Measurements from ENCODE around the gene CENPP. TPM values are rescaled to one million over a fixed set of nuclear protein-coding genes. Genes with fewer than 3 reads are reported as not detected.

The CENPP gene
- total RNA-seq, 2 experiments from 2014 or later, result 21.8 to 23.5 TPM

DNA sequence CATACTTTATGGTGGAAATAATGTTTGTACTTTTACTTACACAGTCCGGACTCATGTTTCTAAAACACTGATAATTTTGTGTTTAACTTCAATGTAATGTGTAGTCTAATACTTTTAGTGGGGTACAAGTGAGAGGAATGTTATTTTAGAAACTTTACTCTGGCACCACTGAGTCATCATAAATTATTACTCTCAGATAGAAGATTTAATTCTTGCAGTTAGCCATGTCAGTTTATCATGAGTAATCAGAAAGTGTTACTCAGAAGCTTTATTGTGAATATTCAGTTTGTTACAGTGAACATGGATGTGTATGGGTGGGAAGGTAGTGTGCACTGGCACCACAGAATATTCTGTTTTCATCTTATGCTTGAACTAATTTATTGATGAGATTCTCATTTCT, 58.6 kb downstream of the CENPP start:
- intact Hi-C loops (cut with micrococcal nuclease), result no loop called here
- ChIA-PET CTCF (no interaction called here), POLR2A (no interaction called here)
- Mint-ChIP-seq H3K36me3 (peaks cover 3% of the 10 kb centered on the region), H3K27me3 (no peaks in the 10 kb centered on the region), H3K27ac (no peak overlapping the region), H3K4me1 (ENCODE audit: low read depth) (peaks cover 4% of the 10 kb centered on the region), H3K4me3 (no peak overlapping the region), H3K9me3 (no peaks in the 10 kb centered on the region)
- DNase-seq, result no peak

DNA sequence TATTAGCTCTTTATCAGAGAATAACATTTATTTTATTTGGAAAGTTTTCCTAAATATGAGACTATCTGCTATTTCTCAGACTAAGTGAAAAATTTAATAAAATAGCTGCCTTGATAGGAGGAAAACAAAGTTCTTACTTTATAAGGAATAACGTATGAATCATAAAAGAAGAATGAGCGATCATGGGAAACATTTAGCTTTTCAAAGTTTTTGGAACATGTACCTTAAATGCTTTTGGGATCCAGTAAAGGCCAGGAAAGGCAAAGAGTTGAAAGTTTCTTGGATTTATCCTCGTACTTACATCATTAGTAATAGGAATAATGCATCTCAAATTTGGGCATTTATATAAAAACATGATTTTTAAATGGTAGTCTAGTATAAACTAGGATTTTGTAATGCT, 59.2 kb downstream of the CENPP start:
- ChIA-PET POLR2A (no interaction called here), CTCF (no interaction called here)
- Mint-ChIP-seq H3K36me3 (peaks cover 1% of the 10 kb centered on the region), H3K9me3 (no peaks in the 10 kb centered on the region), H3K4me3 (no peak overlapping the region), H3K27ac (no peak overlapping the region), H3K4me1 (ENCODE audit: low read depth) (no peaks in the 10 kb centered on the region), H3K27me3 (no peaks in the 10 kb centered on the region)
- intact Hi-C loops (cut with micrococcal nuclease), result no loop called here
- no peak for DNase-seq

DNA sequence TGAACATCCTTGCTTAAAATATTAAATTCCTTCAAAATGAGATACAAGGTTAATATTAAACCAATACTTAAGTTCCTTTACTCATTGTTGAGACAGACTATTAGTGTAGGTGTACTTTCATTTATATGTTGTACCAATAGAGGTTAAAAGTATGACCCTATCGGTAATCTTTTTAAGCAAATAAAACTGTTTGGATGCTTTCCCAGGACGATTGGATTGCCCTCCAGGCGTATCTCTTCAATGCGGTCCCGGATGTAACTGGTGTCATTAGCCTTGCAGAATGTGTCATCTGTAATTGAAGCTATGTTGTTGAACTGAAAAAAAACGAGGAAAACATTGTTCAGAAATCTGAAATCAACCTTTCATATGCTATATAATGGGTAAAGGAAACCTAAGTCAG, 59.7 kb downstream of the CENPP start:
- no peaks in the 10 kb centered on the region for H3K27me3 Mint-ChIP-seq
- POLR2A ChIA-PET, result no interaction called here
- peaks cover 1% of the 10 kb centered on the region for H3K36me3 Mint-ChIP-seq
- intact Hi-C loops (cut with micrococcal nuclease), result no loop called here
- DNase-seq, result no peak
- no peaks in the 10 kb centered on the region for H3K4me1 Mint-ChIP-seq (ENCODE audit: low read depth)
- H3K4me3 Mint-ChIP-seq, result no peak overlapping the region
- CTCF ChIA-PET, result no interaction called here
- no peak overlapping the region for H3K27ac Mint-ChIP-seq
- no peaks in the 10 kb centered on the region for H3K9me3 Mint-ChIP-seq

DNA sequence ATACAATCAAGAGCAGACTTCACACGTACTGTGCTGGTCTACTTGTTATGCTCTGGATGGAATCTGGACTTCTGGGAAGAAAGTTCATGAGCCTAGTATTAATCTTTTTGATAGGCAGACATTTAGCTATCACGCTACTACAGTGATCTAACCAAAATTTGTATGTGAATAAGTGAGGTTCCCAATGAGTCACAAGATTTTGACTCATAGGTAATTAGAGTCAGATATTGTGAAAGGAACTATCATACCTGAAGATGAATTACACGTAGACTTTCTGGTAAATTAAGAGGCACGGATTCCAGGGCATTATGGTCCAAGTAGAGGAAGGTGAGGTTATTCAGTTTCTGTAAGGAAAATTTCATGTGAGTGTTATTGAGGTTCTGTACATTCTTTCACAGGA, 60.2 kb downstream of the CENPP start:
- intact Hi-C loops (cut with micrococcal nuclease), result no loop called here
- H3K27me3 Mint-ChIP-seq, result no peaks in the 10 kb centered on the region
- H3K9me3 Mint-ChIP-seq, result no peaks in the 10 kb centered on the region
- ChIA-PET POLR2A (no interaction called here), CTCF (no interaction called here)
- no peaks in the 10 kb centered on the region for H3K4me1 Mint-ChIP-seq (ENCODE audit: low read depth)
- no peak for DNase-seq
- peaks cover 1% of the 10 kb centered on the region for H3K36me3 Mint-ChIP-seq
- no peak overlapping the region for H3K4me3 Mint-ChIP-seq
- H3K27ac Mint-ChIP-seq, result no peak overlapping the region

DNA sequence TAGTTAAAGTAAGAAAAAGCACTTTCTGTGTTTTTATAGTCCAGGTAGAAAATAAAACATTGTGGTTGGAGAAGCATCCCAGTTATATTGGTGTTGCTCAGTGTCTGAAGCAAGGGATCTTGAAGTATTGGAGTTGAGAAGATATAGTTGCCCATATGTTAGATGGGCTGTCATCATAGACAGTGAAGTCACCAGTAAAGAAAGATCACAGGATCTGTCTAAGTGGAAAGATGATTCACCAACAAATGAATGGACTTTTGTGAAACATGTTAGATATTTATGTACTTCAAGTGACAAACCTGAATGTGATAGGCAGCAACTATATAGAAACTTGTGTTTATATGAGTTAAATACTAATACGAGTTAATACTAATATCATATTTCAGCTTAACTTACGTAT, 66.9 kb downstream of the CENPP start:
- Mint-ChIP-seq H3K27me3 (no peaks in the 10 kb centered on the region), H3K4me1 (ENCODE audit: low read depth) (no peaks in the 10 kb centered on the region), H3K36me3 (no peaks in the 10 kb centered on the region), H3K4me3 (no peak overlapping the region), H3K9me3 (no peaks in the 10 kb centered on the region), H3K27ac (no peak overlapping the region)
- ChIA-PET POLR2A (no interaction called here), CTCF (no interaction called here)
- DNase-seq, result no peak
- intact Hi-C loops (cut with micrococcal nuclease), result no loop called here

DNA sequence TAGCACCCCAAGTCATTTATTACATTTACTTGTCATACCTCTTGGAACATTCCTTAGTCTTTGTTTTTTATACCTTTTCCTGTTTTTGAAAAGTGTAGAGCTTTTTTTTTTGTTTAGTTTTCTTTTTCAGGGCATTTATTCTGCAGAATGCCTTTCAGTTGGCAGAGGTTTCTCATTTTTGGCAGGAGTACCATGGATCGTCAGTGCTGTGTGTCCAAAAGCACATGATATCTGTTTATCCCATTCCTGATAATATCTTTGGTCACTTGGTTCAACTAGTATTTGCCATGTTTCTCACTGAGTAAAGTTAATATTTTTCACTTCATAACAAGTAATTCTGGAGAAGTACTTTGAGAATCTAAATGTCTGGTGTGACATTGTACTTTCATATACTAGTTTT, 67.9 kb downstream of the CENPP start:
- Mint-ChIP-seq H3K9me3 (no peaks in the 10 kb centered on the region), H3K27ac (no peak overlapping the region), H3K36me3 (no peaks in the 10 kb centered on the region), H3K4me3 (no peak overlapping the region), H3K27me3 (no peaks in the 10 kb centered on the region), H3K4me1 (ENCODE audit: low read depth) (no peaks in the 10 kb centered on the region)
- no peak for DNase-seq
- ChIA-PET POLR2A (no interaction called here), CTCF (no interaction called here)
- intact Hi-C loops (cut with micrococcal nuclease), result no loop called here

DNA sequence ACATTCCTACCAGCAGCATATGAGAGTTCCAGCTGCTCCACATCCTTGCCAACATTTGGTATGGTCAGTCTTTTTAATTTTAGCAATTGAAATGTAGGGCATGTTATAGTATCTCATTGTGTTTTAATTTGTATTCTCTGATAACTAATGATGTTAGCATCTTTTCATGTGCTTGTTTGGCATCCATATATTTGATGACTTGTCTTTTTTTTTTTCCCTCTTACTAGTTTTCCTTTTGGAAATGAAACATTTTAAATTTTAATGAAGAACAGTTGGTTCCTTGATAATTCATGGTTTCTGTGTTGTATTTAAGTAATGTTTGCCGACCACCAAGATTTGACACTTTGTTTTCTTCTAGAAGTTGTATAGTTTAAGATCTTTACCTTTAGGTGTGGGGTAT, 69.9 kb downstream of the CENPP start:
- H3K36me3 Mint-ChIP-seq, result no peaks in the 10 kb centered on the region
- no peaks in the 10 kb centered on the region for H3K4me1 Mint-ChIP-seq (ENCODE audit: low read depth)
- H3K27ac Mint-ChIP-seq, result no peak overlapping the region
- H3K4me3 Mint-ChIP-seq, result no peak overlapping the region
- intact Hi-C loops (cut with micrococcal nuclease), result no loop called here
- POLR2A ChIA-PET, result no interaction called here
- no peak for DNase-seq
- H3K27me3 Mint-ChIP-seq, result no peaks in the 10 kb centered on the region
- H3K9me3 Mint-ChIP-seq, result no peaks in the 10 kb centered on the region
- CTCF ChIA-PET, result no interaction called here

DNA sequence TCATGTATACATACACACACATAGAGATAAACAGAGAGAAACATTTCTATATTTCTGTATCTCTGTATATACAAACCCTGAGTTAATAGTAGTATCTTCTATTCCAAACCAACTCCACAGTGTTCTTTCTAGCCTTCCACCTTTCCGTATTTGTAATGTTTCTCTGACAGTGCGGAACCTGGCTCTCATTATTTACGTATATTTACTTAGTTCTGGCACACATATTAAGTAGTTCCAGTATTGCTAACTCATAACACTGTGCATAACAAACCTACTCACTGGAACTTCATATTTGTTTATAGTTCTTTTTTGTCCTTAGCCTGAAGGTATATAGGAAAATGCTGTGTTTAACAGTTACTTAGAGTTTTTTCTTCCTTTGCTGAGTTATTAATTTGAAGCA, 72.1 kb downstream of the CENPP start:
- no peaks in the 10 kb centered on the region for H3K9me3 Mint-ChIP-seq
- ChIA-PET CTCF (no interaction called here), POLR2A (no interaction called here)
- no peak for DNase-seq
- no peaks in the 10 kb centered on the region for H3K4me1 Mint-ChIP-seq (ENCODE audit: low read depth)
- no peak overlapping the region for H3K27ac Mint-ChIP-seq
- H3K36me3 Mint-ChIP-seq, result no peaks in the 10 kb centered on the region
- no peaks in the 10 kb centered on the region for H3K27me3 Mint-ChIP-seq
- no peak overlapping the region for H3K4me3 Mint-ChIP-seq
- intact Hi-C loops (cut with micrococcal nuclease), result no loop called here

DNA sequence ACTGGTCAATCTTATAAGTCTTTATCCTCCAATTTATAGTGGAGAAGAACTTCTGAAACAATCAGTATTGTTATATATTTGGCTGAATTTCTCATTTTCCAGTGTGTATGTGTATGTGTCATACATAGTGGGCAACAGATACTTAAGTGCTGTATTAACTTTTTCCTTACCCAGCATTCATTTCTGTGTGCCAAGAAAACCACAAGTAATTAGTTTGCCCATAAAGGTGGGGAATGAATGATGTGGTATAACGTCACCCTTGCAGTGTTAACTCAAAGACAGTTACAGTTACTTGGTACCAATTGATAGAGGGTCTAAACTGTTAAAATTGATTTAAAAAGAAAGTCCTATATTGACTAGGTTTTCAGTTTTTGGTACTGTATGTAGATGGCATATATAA, 76.6 kb downstream of the CENPP start:
- peaks cover 22% of the 10 kb centered on the region for H3K4me1 Mint-ChIP-seq (ENCODE audit: low read depth)
- H3K36me3 Mint-ChIP-seq, result no peaks in the 10 kb centered on the region
- no peaks in the 10 kb centered on the region for H3K9me3 Mint-ChIP-seq
- CTCF ChIA-PET, result no interaction called here
- no peak overlapping the region for H3K4me3 Mint-ChIP-seq
- intact Hi-C loops (cut with micrococcal nuclease), result no loop called here
- POLR2A ChIA-PET, result no interaction called here
- no peak for DNase-seq
- no peaks in the 10 kb centered on the region for H3K27me3 Mint-ChIP-seq
- no peak overlapping the region for H3K27ac Mint-ChIP-seq

DNA sequence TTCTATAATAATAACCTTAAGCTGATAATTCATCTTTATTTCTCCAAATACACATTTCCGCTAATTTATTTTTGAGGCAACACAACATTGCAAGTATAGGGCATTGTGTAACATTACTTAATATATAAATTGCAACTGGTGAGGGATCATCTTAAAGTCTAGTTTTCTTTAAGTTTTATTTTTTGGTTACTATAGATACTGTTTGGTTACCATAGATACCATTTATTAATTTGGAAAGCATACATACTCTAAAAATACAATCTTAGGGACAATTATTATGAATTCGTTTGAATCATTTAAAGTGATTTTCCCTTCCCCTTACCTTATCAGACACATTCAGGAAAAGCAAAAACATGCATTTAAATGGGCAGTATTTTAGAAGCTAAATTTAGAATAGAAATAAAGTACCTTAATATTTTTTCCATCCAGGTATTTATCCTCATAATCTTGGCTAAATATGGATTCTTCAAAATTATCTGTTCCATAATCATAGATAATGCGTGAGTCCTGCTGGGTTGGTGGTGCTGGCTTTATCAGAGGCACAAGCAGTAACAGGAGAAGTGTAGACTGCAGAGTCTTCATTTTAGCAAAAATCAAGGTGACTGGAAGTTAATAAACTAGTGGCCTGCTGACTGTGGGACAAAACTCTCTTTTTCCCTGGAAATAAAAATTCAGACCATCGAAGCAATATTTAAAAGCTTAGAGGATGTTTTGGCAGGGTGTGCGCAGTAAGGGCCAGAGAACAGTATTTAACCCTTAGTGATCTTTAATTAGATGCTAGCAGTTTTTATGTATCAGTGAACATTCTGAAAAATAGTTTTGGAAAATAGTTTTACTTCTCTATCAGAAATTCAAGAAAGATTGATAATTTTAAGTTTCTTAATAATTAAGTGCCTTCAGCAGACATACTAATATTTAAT, 77.3 kb downstream of the CENPP start:
- CTCF ChIA-PET, result no interaction called here
- intact Hi-C loops (cut with micrococcal nuclease), result no loop called here
- no peaks in the 10 kb centered on the region for H3K9me3 Mint-ChIP-seq
- H3K4me1 Mint-ChIP-seq (ENCODE audit: low read depth), result peaks cover 22% of the 10 kb centered on the region
- H3K36me3 Mint-ChIP-seq, result no peaks in the 10 kb centered on the region
- H3K27me3 Mint-ChIP-seq, result no peaks in the 10 kb centered on the region
- no peak overlapping the region for H3K27ac Mint-ChIP-seq
- no peak for DNase-seq
- POLR2A ChIA-PET, result no interaction called here
- H3K4me3 Mint-ChIP-seq, result no peak overlapping the region

DNA sequence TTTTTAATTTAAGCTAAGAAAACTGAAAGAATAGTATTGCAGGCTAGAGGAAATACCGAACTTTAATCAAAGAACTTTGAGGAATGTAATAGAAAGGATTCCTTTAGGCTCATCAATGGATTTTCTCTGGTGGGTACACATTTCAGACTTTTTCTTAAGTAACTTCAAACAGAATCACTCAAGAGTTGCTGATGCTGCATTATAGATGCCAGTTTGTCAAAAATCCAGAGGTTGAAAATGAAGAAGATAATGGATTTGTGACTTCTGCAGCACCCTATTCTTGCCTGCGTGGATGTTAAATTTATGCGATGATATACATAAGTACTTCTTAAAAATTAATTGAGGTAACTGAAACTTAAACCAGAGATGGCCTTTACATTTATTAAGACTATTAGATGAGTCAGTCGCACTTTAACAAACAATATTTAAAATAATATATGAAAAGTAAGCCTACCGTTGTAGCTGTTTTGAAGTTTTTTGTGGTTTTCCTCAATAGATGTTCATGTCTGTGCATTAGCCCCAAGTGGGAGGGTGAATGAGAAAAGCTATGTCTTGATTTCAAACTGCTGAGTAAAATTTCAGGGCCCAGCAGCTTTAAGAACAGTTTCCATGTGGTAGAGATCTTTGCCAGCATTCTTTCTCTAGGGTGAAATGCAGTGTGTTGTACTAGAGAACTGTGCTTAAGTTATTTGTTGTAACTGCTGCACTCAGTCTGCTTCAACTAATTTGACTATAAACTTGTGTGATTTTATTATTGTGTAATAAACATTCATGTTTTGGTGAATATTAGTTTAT, 78.5 kb downstream of the CENPP start, which contains the start of gene OGN:
Gene OGN (minus strand): TSS at position 537 of the 795 bp plus-strand sequence. CDS start 1,171 bp downstream, outside the sequence.
- CTCF ChIA-PET, result no interaction called here
- H3K27ac Mint-ChIP-seq, result no peak within 1 kb of the TSS
- no peaks in the 10 kb centered on the region for H3K9me3 Mint-ChIP-seq
- H3K27me3 Mint-ChIP-seq, result no peaks in the 10 kb centered on the region
- H3K4me1 Mint-ChIP-seq (ENCODE audit: low read depth), result peaks cover 22% of the 10 kb centered on the region
- intact Hi-C loops (cut with micrococcal nuclease), result no loop called here
- DNase-seq, result no peak
- POLR2A ChIA-PET, result no interaction called here
- no peaks in the 10 kb centered on the region for H3K36me3 Mint-ChIP-seq
- H3K4me3 Mint-ChIP-seq, result no peak within 1 kb of the TSS

DNA sequence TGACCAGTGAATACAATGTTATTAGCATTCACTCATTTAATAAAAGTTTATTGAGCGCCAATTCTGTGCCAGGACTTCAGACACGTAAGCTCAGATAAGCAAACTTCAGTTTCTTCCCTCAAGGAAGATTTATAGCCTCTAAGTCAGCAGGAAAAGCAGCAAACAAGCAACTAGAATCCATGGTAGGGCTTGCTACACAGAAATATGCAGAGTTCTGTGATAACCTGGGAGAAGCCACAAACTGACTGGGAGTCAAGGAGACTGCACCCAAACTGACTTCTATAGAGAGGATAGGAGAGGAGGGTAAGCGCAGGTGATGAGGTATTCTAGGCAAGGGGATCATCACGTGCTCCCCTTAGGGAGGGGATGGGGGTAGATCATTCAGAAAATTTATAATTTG, 80.1 kb downstream of the CENPP start:
- Mint-ChIP-seq H3K27ac (no peak overlapping the region), H3K36me3 (no peaks in the 10 kb centered on the region), H3K9me3 (no peaks in the 10 kb centered on the region), H3K27me3 (no peaks in the 10 kb centered on the region), H3K4me3 (no peak overlapping the region), H3K4me1 (ENCODE audit: low read depth) (peaks cover 22% of the 10 kb centered on the region)
- POLR2A ChIA-PET, result interaction anchor here (1.4 kb wide), 1 partner anchor 80 kb away, joined by 4 read pairs; the partner anchor contains the start of gene CENPP
- intact Hi-C loops (cut with micrococcal nuclease), result no loop called here
- no peak for DNase-seq
- CTCF ChIA-PET, result interaction anchor here (0.6 kb wide), 1 partner anchor 34 kb away, joined by 3 read pairs; no protein-coding TSS in a partner anchor

DNA sequence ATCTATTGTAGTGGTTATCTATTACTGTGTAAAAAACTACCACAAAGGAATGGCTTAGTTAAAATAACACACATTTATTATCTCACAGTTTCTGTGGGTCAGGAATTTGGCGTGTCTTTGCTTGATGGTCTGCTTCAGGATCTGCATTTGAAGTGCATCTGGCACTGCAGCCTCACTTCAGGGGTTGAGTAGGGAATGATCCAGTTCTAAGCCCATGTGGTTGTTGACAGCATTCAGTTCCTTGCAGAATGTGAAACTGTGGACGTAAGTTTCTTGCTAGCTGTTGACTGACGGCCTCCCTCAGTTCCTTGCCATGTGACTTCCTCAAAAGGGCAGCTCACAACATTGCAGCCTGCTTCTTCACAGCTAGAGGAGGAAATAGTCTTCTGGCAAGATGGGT, 80.7 kb downstream of the CENPP start:
- no peaks in the 10 kb centered on the region for H3K36me3 Mint-ChIP-seq
- H3K27me3 Mint-ChIP-seq, result no peaks in the 10 kb centered on the region
- peaks cover 22% of the 10 kb centered on the region for H3K4me1 Mint-ChIP-seq (ENCODE audit: low read depth)
- H3K4me3 Mint-ChIP-seq, result no peak overlapping the region
- no peak overlapping the region for H3K27ac Mint-ChIP-seq
- CTCF ChIA-PET, result no interaction called here
- H3K9me3 Mint-ChIP-seq, result no peaks in the 10 kb centered on the region
- POLR2A ChIA-PET, result interaction anchor here (1.4 kb wide), 1 partner anchor 81 kb away, joined by 4 read pairs; the partner anchor contains the start of gene CENPP
- peak; percentile 26 for DNase-seq
- intact Hi-C loops (cut with micrococcal nuclease), result no loop called here

Data from activated CD4-positive, alpha-beta memory T cell treated with anti-CD3 and anti-CD28 coated beads for 36 hours (primary cell).